ENCODE measurements around the gene CEP85.
A peak's percentile ranks its signal among the peaks of the same experiment; 100 is the strongest.

CEP85 gene

GRCh38 chr1:26315874-26316850 lies 82.2 kb downstream of the CEP85 start:
- no peak for FAIRE-seq
- DNase-seq (ENCODE audit: low spot score), result no peak

GRCh38 chr1:26317146-26317545 lies 83.1 kb downstream of the CEP85 start:
- FAIRE-seq (no peak), DNase-seq (ENCODE audit: low spot score) (no peak)

- FAIRE-seq, result no peak
- no peak for DNase-seq (ENCODE audit: low spot score)
Observed at GRCh38 chr1:26317612-26318337, 83.8 kb downstream of the CEP85 start, which contains the start of gene CD52. TSS of gene CD52 (plus strand) at chr1:26317958. CDS start at chr1:26318018, 60 bp downstream.

GRCh38 chr1:26318338-26319064 lies 84.5 kb downstream of the CEP85 start:
- FAIRE-seq (no peak), DNase-seq (ENCODE audit: low spot score) (no peak)

GRCh38 chr1:26320896-26321295 lies 86.9 kb downstream of the CEP85 start:
- FAIRE-seq, result no peak

GRCh38 chr1:26321315-26322041 lies 87.5 kb downstream of the CEP85 start:
- peak; percentile 60 for FAIRE-seq
- peak; percentile 64 for DNase-seq (ENCODE audit: low spot score)

More at GRCh38 chr1:26320896-26321295, 86.9 kb downstream of the CEP85 start:
- no peak for DNase-seq (ENCODE audit: low spot score)

GRCh38 chr1:26322042-26322331 lies 88.0 kb downstream of the CEP85 start:
- no peak for DNase-seq (ENCODE audit: low spot score)

GRCh38 chr1:26323382-26323781 lies 89.4 kb downstream of the CEP85 start:
- FAIRE-seq (no peak), DNase-seq (ENCODE audit: low spot score) (no peak)

More at GRCh38 chr1:26322042-26322331, 88.0 kb downstream of the CEP85 start:
- no peak for FAIRE-seq

GRCh38 chr1:26324550-26324949 lies 90.5 kb downstream of the CEP85 start:
- FAIRE-seq, result no peak

GRCh38 chr1:26327956-26328362 lies 94.0 kb downstream of the CEP85 start:
- FAIRE-seq (no peak), DNase-seq (ENCODE audit: low spot score) (no peak)

More at GRCh38 chr1:26324550-26324949, 90.5 kb downstream of the CEP85 start:
- no peak for DNase-seq (ENCODE audit: low spot score)
